OCI-LY3 (cell line): Measurements from ENCODE around the gene BEST3.

Experiments used
- CTCF ChIP-seq: fragments of 200-600, 300-600 bp; sonication (generic); IDR thresholded peaks from 2 replicates; pipeline ENCODE4 v1.5.1; 2014; ENCODE audit warnings: antibody characterized with exemption, low read length, low read depth
- EZH2phosphoT487 ChIP-seq: fragments of 200-600 bp; shearing (Covaris generic); IDR thresholded peaks from 2 replicates; pipeline ENCODE4 v1.6.1; 2018; ENCODE audit warnings: antibody characterized with exemption, mixed run types, low read depth

GRCh38 chr12:69720750-69721149, 21.6 kb upstream of the BEST3 start:
- TF ChIP-seq CTCF (no peak), EZH2phosphoT487 (no peak)
